Regular cardiac myocyte (primary cell): ENCODE results near the gene ACOT8. TPM values are rescaled to one million over a fixed set of nuclear protein-coding genes. Genes with fewer than 3 reads are reported as not detected.

Experiments
- total RNA-seq: library from RNA; depleted of rRNA; stranded (reverse); fragments of >200 nt; gene quantifications from 2 replicates; pipeline ENCODE4 v1.2.3, GENCODE V29; 2014

Gene ACOT8
- total RNA-seq, result 33.4 and 35.5 TPM in 2 replicates

DNA sequence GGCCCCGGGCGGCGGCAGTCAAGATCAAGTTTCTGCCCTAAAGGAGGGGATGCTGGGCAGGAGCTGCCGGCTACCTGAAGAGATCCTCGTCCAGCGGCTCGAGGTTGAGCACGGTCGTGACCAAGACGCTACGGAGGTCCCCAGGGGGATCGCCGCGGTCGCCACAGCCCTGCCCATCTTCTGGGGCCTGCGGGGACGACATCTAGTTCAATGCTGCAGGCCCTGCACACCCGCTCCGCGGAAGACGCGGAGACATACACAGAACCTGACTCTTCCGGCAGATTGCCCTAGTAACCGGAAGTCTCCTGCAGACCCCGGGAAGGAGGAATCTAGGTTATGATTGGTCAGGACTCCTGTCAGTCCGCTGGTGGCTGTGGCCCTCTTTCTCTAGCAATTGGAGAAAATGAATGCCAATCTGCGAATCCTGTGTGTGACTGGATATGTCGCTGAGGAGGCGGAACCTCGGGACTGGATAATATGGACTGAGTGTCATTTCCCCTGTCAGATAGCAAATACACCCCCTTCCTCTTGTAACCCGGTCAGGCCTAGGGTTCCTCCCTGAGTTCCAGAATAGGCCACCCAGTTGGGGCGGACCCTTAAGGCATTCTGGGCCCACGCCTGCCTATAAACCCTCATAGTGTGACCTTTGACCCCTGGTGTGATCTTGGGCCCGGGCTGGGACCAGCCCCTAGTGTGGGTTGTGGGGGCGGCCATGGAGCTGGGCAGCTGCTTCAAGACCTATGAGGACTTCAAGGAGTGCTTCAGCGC, at the start of gene ACOT8, which contains the start of gene ZSWIM3:
Gene ACOT8, minus strand, starts transcription at position 279 of the 768 bp plus-strand sequence. Its CDS starts 77 bp downstream, at position 202.
Gene ZSWIM3, plus strand, starts transcription at position 501 of the 768 bp plus-strand sequence. Its CDS starts 212 bp downstream, at position 713.

DNA sequence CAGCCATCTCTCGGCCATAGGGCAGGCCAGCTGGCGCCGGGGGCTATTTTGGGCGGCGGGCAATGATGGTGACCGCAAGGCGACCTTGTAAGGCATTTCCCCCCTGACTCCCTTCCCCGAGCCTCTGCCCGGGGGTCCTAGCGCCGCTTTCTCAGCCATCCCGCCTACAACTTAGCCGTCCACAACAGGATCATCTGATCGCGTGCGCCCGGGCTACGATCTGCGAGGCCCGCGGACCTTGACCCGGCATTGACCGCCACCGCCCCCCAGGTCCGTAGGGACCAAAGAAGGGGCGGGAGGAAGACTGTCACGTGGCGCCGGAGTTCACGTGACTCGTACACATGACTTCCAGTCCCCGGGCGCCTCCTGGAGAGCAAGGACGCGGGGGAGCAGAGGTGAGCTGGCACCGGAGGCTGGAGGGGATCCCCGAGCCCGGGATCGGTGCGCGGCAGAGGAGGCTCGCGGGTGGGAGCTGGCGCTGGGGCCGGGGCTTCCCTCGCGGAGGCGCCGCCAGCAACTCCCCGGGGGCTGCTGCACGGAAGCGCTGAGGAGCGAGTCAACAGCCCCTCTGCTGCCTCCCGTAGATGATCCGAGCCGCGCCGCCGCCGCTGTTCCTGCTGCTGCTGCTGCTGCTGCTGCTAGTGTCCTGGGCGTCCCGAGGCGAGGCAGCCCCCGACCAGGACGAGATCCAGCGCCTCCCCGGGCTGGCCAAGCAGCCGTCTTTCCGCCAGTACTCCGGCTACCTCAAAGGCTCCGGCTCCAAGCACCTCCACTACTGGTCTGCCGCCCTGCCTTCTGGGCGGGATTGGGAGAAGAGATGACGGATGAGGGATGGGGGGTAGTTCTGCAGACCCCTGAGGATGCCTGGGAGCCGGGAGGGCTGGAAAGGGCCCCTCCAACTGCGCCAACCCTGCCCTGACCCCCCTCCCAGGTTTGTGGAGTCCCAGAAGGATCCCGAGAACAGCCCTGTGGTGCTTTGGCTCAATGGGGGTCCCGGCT, 34.1 kb upstream of the ACOT8 start, which contains the start of the genes CTSA and NEURL2:
Gene CTSA, plus strand, starts transcription at position 351 of the 999 bp plus-strand sequence. Its CDS starts 234 bp downstream, at position 585.
Gene NEURL2, minus strand, starts transcription at position 224 of the 999 bp plus-strand sequence. Its CDS starts 217 bp downstream, at position 7.

DNA sequence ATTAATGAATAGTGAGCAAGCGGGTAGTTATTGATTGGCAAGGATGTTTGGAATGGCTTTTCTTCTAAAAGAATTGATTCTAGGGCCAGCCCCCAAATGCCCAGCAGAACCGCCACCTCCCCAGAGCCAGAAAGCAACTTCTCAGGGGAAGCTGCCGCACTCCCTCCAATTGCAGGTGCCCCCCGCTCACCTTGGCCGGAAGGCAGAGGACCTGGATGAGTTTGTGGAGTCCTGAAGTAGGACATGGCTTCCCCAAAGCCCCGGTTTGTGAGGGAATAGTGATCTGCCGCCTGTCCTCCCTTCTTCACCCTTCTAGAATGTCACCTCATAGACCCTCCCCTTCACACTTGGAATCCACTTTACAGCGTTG, 30.1 kb upstream of the ACOT8 start, which contains the start of gene SPATA25:
Gene SPATA25, minus strand, starts transcription at position 277 of the 370 bp plus-strand sequence. Its CDS starts 32 bp downstream, at position 245.

DNA sequence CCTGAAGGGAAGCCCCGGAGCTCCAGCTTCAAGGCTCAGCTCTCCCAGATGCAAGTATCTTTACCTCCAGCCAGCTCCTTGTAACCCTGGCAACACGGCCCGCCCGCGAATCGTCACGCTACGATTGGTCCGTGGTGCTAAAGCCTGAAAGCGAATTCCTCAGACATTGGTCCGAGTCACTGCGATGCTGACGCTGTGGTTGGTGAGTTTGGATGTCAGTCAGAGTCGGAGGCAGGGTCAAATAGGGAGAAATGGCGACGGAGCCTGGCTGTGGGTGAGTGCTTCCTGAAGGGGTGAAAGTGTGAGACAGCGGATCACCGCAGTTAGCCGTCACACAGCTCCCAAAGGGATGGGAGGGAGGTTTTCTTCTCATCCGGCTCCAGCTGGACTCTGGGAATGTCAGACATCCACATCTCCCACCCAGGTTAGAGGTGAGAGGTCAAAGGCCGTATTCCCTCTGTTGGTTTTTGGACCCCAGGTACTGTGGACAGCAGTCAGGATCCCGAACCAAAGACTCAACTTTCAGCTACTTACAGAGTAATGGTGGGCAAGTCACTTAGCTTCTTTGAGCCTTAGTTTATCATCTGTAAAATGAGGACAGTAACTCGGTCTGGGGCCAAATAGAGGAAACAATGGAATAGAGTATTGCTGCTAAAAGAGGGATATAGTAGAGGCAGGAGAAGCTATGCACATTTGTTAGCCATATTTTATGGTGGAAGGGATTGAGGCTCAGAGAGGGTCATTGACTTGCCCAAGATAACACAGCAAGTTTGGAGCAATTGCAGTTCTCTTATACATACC, 24.0 kb upstream of the ACOT8 start, which contains the start of gene ZSWIM1:
Gene ZSWIM1, plus strand, starts transcription at position 240 of the 801 bp plus-strand sequence. CDS start 1,366 bp downstream, outside the sequence.

DNA sequence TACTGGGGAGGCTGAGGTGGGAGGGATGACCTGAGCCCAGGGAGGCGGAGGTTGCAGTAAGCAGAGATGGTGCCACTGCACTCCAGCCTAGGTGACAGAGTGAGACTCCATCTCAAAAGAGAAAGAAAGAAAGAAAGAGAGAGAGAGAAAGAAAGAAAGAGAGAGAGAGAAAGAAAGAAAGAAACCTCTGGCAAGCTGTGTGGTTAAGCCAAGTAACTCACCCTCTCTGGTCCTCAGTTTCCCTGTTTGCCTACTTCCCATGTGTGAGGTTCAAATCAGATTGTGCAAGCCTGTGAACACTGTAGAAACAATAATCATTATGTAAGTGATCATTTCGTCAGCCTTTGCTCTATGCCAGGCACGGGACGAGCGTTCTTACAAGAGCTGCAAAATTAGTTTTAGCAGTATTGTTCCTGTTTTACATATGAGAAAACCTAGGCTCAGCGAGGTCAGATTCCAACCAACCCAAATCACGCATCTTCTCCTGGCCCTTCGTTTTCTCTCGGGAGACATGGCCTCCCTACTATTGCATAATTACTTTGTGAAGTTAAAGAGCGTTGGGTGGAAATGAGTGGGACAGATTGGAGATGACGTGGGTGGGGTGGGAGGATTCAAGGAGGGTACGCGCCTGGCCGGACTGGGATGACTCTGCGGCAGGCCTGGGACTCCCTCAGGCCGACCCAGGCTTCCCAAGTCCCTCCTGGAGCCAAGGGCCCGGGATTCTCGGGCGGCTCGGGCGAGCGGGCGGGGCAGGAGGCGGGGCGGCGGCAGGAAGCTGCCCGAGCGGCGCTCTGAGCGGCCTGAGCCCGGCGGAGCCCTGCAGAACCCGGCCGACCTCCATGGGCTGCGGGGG, 23.9 kb downstream of the ACOT8 start, which contains the start of gene SNX21:
Gene SNX21, plus strand, starts transcription at position 770 of the 853 bp plus-strand sequence. CDS start 121 bp downstream, outside the sequence.

DNA sequence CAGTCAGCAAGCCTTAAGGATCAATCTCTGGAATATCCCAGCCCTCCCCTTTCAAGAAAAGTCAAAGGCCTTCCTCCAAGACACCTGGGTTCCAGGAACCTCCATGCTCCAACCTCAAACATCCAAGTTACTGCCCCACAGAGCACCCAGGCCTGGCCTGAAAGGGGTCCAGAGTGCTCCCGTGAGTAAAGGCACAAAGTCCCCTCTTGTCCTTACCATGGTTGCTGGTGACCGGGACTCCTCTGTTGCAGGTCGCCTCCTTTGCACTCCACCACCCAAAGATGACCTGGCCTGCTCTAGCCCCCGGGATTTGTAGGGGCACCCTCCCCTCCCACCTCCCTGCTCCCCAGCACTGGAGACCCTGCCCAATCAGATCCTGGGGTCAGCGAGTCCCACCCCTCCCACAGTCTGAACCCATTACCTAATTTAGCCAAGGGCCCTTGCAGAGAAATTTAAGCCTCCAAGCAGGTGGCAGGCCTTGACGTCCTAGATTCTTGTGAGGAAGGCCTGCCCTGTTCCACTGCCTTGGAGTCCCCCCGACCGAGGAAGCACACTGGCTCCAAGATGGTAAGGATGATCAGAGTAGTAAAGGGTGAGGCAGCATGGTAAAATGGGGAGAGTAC, 30.1 kb downstream of the ACOT8 start, which contains the start of gene TNNC2:
Gene TNNC2, minus strand, starts transcription at position 283 of the 623 bp plus-strand sequence. Its CDS starts 64 bp downstream, at position 219.

DNA sequence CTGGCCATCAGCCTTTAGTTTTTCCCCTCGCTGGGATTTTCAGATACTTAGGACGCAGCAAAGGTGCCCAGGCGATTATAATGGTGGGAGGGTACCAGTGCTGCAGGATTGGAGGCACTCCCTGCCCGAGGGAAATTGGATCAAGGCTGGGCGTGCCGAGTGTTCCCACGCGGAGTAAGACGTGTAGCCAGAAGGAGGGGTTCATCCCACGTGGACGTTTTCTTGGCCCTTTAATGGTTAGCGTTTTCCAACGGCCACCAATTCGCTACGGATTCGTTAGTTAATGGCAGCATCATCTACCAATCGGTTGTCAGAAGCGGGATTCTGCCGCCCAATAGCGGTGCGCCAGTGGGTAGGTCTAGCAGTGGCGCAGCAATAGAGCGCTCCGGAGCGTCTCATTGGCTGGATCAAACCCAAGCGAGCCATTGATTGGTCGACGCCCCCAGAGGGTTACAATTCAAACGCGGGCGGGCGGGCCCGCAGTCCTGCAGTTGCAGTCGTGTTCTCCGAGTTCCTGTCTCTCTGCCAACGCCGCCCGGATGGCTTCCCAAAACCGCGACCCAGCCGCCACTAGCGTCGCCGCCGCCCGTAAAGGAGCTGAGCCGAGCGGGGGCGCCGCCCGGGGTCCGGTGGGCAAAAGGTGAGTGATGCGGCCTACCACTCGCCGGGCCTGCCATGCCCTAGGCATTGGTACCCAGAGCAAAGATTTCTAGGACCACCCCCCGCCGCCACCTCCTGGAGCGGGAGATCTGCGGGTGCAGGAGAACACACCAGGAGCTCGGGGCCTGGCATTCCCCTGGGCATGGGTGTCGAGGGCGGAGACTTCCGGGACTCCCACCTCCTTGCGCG, 44.8 kb downstream of the ACOT8 start, which contains the start of gene UBE2C:
Gene UBE2C, plus strand, starts transcription at position 488 of the 849 bp plus-strand sequence. Its CDS starts 52 bp downstream, at position 540.

Other genes starting within 250 kb of the ACOT8 start
- not detected in 2 replicates for gene WFDC10A, start 227.7 kb downstream of the ACOT8 start, total RNA-seq
- not detected in 2 replicates for gene WFDC9, start 226.1 kb downstream of the ACOT8 start, total RNA-seq
- not detected in 2 replicates for gene WFDC11, start 187.2 kb downstream of the ACOT8 start, total RNA-seq
- gene WFDC13, start 155.4 kb downstream of the ACOT8 start, total RNA-seq, result not detected in 2 replicates
- not detected in 2 replicates for gene WFDC10B, start 152.4 kb downstream of the ACOT8 start, total RNA-seq
- not detected in 2 replicates for gene SPINT4, start 135.0 kb downstream of the ACOT8 start, total RNA-seq
- gene WFDC3, start 65.5 kb downstream of the ACOT8 start, total RNA-seq, result 0.19 and 0.56 TPM in 2 replicates
- gene DNTTIP1, start 65.4 kb downstream of the ACOT8 start, total RNA-seq, result 8.7 and 25.9 TPM in 2 replicates
- 7.9 and 46.4 TPM in 2 replicates for gene UBE2C, start 44.7 kb downstream of the ACOT8 start, total RNA-seq
- gene TNNC2, start 30.1 kb downstream of the ACOT8 start, total RNA-seq, result 0.56 TPM in 1 of 2 replicates, not detected in the other
- 33.4 and 44.0 TPM in 2 replicates for gene SNX21, start 23.6 kb downstream of the ACOT8 start, total RNA-seq
- gene ZSWIM3, start 222 bp upstream of the ACOT8 start, total RNA-seq, result 3.7 and 5.4 TPM in 2 replicates
- gene ZSWIM1, start 23.8 kb upstream of the ACOT8 start, total RNA-seq, result 3.4 and 4.4 TPM in 2 replicates
- gene SPATA25, start 30.2 kb upstream of the ACOT8 start, total RNA-seq, result 0.19 and 0.28 TPM in 2 replicates
- gene NEURL2, start 33.8 kb upstream of the ACOT8 start, total RNA-seq, result 1.5 and 5.1 TPM in 2 replicates
- gene CTSA, start 33.9 kb upstream of the ACOT8 start, total RNA-seq, result 27.8 and 68.8 TPM in 2 replicates
- 4.0 and 23.4 TPM in 2 replicates for gene PLTP, start 54.8 kb upstream of the ACOT8 start, total RNA-seq
- gene PCIF1, start 77.3 kb upstream of the ACOT8 start, total RNA-seq, result 5.9 and 6.7 TPM in 2 replicates
- 10.1 and 10.9 TPM in 2 replicates for gene ZNF335, start 114.8 kb upstream of the ACOT8 start, total RNA-seq
- not detected in 2 replicates for gene MMP9, start 151.5 kb upstream of the ACOT8 start, total RNA-seq
- gene SLC12A5, start 171.8 kb upstream of the ACOT8 start, total RNA-seq, result 0.85 TPM in 1 of 2 replicates, not detected in the other
- 4.5 and 15.7 TPM in 2 replicates for gene NCOA5, start 232.6 kb upstream of the ACOT8 start, total RNA-seq